SK-N-DZ (cell line): ENCODE results near the gene PGAP2. TPM values are rescaled to one million over a fixed set of nuclear protein-coding genes. Genes with fewer than 3 reads are reported as not detected.
A peak's percentile ranks its signal among the peaks of the same experiment; 100 is the strongest.
"Not testable (repeated sequence)": the region's sequence is repeated elsewhere in the genome, so short reads cannot be mapped to it uniquely, and the experiment has no call there.

Experiments used
- DNase-seq: peaks from one replicate; pipeline ENCODE4 v3.0.0-alpha.2; 2015; ENCODE audit warnings: low spot score
- polyA plus RNA-seq, 2 experiments: library from polyadenylated mRNA; depleted of rRNA; stranded (reverse); fragments of >200 nt; gene quantifications; 2 replicates each; pipeline ENCODE4 v1.2.3, GENCODE V29; 2014

The PGAP2 gene
- polyA plus RNA-seq (2014; cell fraction: cytosol; rRNA removed), result 25.3 and 30.3 TPM in 2 replicates
- polyA plus RNA-seq (2014; cell fraction: nucleus; rRNA removed), result 87.7 and 90.7 TPM in 2 replicates

- DNase-seq, result peak; percentile 75
Observed at GRCh38 chr11:3807909-3808860, at the start of gene PGAP2. TSS of gene PGAP2 (plus strand) at chr11:3808560. CDS start at chr11:3811260, 2,700 bp downstream.

GRCh38 chr11:3764266-3764665, 44.1 kb upstream of the PGAP2 start:
- no peak for DNase-seq

GRCh38 chr11:3766836-3767235, 41.5 kb upstream of the PGAP2 start:
- not testable (repeated sequence) for DNase-seq

- no peak for DNase-seq
Observed at GRCh38 chr11:3767536-3767935, 40.8 kb upstream of the PGAP2 start.

GRCh38 chr11:3773180-3773579, 35.2 kb upstream of the PGAP2 start:
- no peak for DNase-seq

GRCh38 chr11:3775736-3776406, 32.5 kb upstream of the PGAP2 start:
- DNase-seq, result no peak

GRCh38 chr11:3781423-3781822, 26.9 kb upstream of the PGAP2 start:
- no peak for DNase-seq

GRCh38 chr11:3782963-3783362, 25.4 kb upstream of the PGAP2 start:
- DNase-seq, result no peak

- no peak for DNase-seq
Observed at GRCh38 chr11:3783611-3784010, 24.7 kb upstream of the PGAP2 start.

- no peak for DNase-seq
Observed at GRCh38 chr11:3786781-3787428, 21.5 kb upstream of the PGAP2 start.

GRCh38 chr11:3794387-3794786, 14.0 kb upstream of the PGAP2 start:
- DNase-seq, result not testable (repeated sequence)

- DNase-seq, result no peak
Observed at GRCh38 chr11:3795131-3796001, 13.0 kb upstream of the PGAP2 start.

GRCh38 chr11:3796002-3796311, 12.4 kb upstream of the PGAP2 start:
- no peak for DNase-seq

- DNase-seq, result no peak
Observed at GRCh38 chr11:3796346-3796745, 12.0 kb upstream of the PGAP2 start.

- no peak for DNase-seq
Observed at GRCh38 chr11:3796801-3797328, 11.5 kb upstream of the PGAP2 start.

GRCh38 chr11:3797329-3798090, 10.8 kb upstream of the PGAP2 start, which contains the start of gene NUP98:
TSS of gene NUP98 (minus strand) at chr11:3797554. CDS start at chr11:3782117, 15,437 bp downstream.
- DNase-seq, result peak; percentile 100

- DNase-seq, result no peak
Observed at GRCh38 chr11:3799143-3799542, 9.2 kb upstream of the PGAP2 start.

- DNase-seq, result no peak
Observed at GRCh38 chr11:3799873-3800272, 8.5 kb upstream of the PGAP2 start.

- DNase-seq, result no peak
Observed at GRCh38 chr11:3802011-3802790, 6.2 kb upstream of the PGAP2 start.
